Mesodermal cell (in vitro differentiated cells): ENCODE measurements around the gene ASIC2.

Experiments used
- H3K27ac ChIP-seq: 2 replicates; pipeline ENCODE4 v1.7.0; 2013; ENCODE audit warnings: mild to moderate bottlenecking, low read depth, low read length, moderate library complexity; ENCODE audit not compliant: severe bottlenecking
- H3K36me3 ChIP-seq: 2 replicates; pipeline ENCODE4 v1.7.1; 2013; ENCODE audit warnings: mild to moderate bottlenecking, low read length, moderate library complexity; ENCODE audit not compliant: control insufficient read depth, insufficient read depth
- H3K4me1 ChIP-seq: one replicate; pipeline ENCODE4 v1.7.1; 2013; ENCODE audit warnings: mild to moderate bottlenecking, low read length; ENCODE audit not compliant: insufficient read depth, control insufficient read depth, poor library complexity, severe bottlenecking
- H3K4me3 ChIP-seq: 2 replicates; pipeline ENCODE4 v1.7.0; 2013; ENCODE audit warnings: low read length, control low read depth, mild to moderate bottlenecking; ENCODE audit not compliant: insufficient read depth, poor library complexity, severe bottlenecking; ENCODE audit errors: extremely low read depth
- H3K9me3 ChIP-seq: 2 replicates; pipeline ENCODE4 v1.7.1; 2013; ENCODE audit warnings: mild to moderate bottlenecking, low read length, moderate library complexity; ENCODE audit not compliant: control insufficient read depth
- WGBS, 2 experiments: methylation state at CpG; one replicate each; pipeline ENCODE4 v1.1.5; 2013; ENCODE audit warnings: missing lambda C conversion rate in 2 of 2; ENCODE audit not compliant: insufficient coverage in 2 of 2; 5-methylcytosine and 5-hydroxymethylcytosine counted together

ASIC2 gene

DNA sequence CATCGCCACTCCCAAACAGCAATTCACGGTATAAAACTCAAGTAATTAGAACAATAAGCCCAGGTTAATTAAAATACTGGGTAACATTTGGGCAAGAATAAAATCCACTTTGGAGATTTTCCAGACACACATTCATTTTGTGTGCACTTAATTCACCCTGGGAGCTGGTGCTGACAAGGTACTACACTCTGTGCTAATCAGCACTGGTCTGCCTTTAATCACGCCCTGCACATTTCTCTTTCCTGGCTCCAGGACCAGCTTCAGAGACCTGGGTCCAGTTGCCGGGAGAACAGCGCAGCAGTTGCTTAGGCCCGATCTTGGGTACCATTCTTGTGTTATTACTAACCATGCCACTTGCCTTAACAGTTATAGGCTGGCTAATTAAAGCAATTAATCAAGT lies 23.7 kb upstream of the ASIC2 start:
- Histone ChIP-seq H3K36me3 (no peaks in the 10 kb centered on the region), H3K4me3 (no peak overlapping the region), H3K9me3 (no peaks in the 10 kb centered on the region), H3K27ac (no peak overlapping the region), H3K4me1 (no peaks in the 10 kb centered on the region)
- 84 to 94% methylated on average over 4 of the region's 6 CpGs for WGBS, 2 experiments

DNA sequence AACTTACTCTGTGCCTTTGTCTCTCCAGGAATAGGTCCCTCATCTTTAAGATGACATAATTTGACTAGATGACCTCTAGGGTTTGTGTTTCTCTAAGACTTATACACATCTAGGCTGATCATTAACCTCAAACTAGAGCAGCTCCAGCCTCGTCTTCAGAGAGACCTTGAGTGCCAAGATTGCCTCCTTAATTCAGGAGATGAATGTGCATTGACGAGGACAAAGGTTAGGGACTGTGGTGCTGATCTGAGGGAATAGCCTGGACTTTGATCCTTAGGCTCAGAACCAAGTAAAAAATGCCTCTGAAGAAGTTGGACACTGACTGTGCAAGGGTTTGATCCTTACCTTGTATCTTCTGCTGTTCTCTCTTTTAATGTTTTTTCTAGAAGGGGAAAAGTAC lies 17.2 kb upstream of the ASIC2 start:
- H3K4me3 ChIP-seq: no peak overlapping the region
- no peak overlapping the region for H3K27ac ChIP-seq
- H3K9me3 ChIP-seq: no peaks in the 10 kb centered on the region
- no peaks in the 10 kb centered on the region for H3K36me3 ChIP-seq
- WGBS, 2 experiments: 80 to 92% methylated on average over 2 of the region's 2 CpGs
- H3K4me1 ChIP-seq: no peaks in the 10 kb centered on the region

DNA sequence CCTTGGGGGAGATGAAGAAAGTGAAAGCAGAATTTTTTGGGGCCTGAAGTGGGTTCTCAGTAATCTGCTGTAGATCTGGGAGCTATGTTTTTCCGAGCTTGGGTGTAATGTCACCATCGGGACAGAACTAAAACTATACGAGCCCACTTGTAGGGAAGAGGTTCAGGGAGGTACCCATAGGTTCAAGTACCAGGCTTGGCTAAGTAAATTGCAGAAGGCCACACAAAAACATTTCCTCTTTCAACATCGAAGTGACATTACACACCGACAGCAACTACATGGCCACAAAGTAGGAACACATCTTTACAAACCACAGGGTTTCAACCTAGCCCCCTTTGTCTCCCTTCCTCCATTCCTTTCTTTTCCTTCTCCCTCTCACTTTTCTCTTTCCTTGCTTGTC lies 10.2 kb upstream of the ASIC2 start:
- 86 to 99% methylated on average over 3 to 5 of the region's 5 CpGs for WGBS, 2 experiments
- Histone ChIP-seq H3K4me1 (no peaks in the 10 kb centered on the region), H3K36me3 (no peaks in the 10 kb centered on the region), H3K27ac (no peak overlapping the region), H3K4me3 (no peak overlapping the region), H3K9me3 (no peaks in the 10 kb centered on the region)

DNA sequence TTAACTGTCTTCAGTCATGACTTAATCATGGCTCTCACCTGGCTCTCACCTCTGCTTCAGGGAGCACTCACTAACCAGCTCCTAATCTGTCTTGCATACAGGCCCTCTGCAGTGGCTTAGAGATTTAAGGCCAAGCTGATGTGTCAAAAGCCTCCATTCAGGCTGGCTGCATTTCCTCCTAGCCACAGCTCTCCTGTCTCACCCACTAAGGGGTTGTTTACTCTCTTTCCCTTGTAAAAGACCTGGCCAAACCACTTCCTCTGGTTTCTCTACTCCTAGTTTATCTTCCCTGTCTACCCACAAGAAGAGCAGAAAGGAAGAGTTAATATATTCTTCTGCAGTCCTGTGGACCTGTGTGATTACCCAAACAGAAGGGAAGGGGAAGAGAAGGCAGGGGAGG lies 9.3 kb upstream of the ASIC2 start:
- Histone ChIP-seq H3K9me3 (no peaks in the 10 kb centered on the region), H3K4me1 (no peaks in the 10 kb centered on the region), H3K4me3 (no peak overlapping the region), H3K27ac (no peak overlapping the region), H3K36me3 (no peaks in the 10 kb centered on the region)

DNA sequence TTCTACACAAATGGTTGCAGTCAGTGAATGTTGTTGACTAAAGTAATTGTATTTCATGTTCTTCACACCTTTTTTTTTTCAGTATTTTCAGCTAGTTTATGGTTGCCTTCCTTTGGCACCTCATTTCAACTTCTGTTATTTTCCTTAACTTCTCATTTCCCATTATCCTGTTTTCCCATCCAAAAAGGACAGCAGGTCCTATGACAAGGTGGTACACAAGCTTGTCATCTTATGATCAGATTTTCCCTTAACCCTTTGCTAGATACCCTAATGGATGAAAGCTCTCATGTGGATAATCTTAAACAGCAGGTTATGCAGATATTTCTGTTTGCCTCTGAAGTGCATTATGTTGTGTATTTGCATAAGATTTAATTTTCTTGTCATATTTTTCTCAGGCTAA lies 7.1 kb upstream of the ASIC2 start:
- no peaks in the 10 kb centered on the region for H3K9me3 ChIP-seq
- H3K36me3 ChIP-seq: no peaks in the 10 kb centered on the region
- no peak overlapping the region for H3K4me3 ChIP-seq
- no peak overlapping the region for H3K27ac ChIP-seq
- no peaks in the 10 kb centered on the region for H3K4me1 ChIP-seq

DNA sequence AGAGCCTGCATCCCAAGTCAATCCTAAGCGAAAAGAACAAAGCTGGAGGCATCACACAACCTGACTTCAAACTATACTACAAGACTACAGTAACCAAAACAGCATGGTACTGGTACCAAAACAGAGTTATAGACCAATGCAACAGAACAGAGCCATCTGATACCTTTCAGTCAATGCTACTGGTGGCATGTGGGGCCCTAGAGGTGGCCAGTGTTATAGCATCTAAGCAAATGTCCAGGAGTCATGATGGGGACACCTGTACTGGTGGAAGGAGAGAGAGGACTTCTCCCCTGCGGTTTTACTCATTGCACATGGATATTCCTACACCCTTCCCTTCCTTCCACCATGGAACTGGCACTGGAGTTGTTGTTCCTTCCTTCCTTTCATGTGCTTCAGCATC lies 6.0 kb upstream of the ASIC2 start:
- H3K4me3 ChIP-seq: no peak overlapping the region
- H3K36me3 ChIP-seq: no peaks in the 10 kb centered on the region
- no peaks in the 10 kb centered on the region for H3K9me3 ChIP-seq
- WGBS, 2 experiments: 80 to 83% methylated on average over 2 of the region's 2 CpGs
- H3K27ac ChIP-seq: no peak overlapping the region
- H3K4me1 ChIP-seq: no peaks in the 10 kb centered on the region

DNA sequence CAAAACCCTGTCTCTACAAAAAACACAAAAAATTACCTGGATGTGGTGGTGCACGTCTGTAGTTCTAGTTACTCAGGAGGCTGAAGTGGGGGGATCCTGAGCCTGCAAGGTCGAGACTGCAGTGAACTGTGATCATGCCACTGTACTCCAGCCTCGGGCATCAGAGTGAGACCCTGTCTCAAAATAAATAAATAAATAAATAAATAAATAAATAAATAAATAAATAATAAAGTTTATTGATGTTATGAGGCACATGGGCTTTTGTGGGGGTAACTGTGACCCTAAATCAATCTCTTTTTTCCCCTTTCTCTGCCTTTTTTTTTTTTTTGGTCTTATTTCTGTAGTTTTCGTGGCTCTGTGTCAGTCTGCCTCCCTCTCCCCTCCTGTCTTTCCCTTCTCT lies 4.5 kb upstream of the ASIC2 start:
- no CpG with 5 or more reads among the region's 4 CpGs for WGBS, 2 experiments
- Histone ChIP-seq H3K9me3 (no peaks in the 10 kb centered on the region), H3K4me3 (no peak overlapping the region), H3K27ac (no peak overlapping the region), H3K4me1 (no peaks in the 10 kb centered on the region), H3K36me3 (no peaks in the 10 kb centered on the region)

DNA sequence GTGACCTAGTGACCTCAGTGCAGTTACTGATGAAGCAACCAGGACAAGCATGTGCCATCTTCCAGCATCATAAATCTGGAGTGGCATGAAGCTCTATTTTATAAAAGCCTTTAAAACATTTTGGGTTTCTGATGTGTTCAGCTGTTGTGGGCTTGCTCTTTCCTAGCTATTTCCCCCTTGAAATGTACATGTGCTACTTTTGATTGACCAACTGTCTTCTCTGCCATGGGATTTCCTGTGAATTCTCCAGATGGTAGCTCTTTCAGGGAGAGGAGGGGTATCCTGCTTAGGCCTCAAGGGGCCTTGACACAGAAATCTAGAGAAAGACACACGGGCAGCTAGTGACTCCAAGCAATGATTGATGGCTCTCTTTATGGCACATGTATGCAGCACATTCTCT lies 1.9 kb upstream of the ASIC2 start:
- Histone ChIP-seq H3K36me3 (no peaks in the 10 kb centered on the region), H3K9me3 (no peaks in the 10 kb centered on the region), H3K4me3 (no peak overlapping the region), H3K4me1 (no peaks in the 10 kb centered on the region), H3K27ac (no peak overlapping the region)
- WGBS, 2 experiments: 67 to 89% methylated on average over 1 of the region's 1 CpG

DNA sequence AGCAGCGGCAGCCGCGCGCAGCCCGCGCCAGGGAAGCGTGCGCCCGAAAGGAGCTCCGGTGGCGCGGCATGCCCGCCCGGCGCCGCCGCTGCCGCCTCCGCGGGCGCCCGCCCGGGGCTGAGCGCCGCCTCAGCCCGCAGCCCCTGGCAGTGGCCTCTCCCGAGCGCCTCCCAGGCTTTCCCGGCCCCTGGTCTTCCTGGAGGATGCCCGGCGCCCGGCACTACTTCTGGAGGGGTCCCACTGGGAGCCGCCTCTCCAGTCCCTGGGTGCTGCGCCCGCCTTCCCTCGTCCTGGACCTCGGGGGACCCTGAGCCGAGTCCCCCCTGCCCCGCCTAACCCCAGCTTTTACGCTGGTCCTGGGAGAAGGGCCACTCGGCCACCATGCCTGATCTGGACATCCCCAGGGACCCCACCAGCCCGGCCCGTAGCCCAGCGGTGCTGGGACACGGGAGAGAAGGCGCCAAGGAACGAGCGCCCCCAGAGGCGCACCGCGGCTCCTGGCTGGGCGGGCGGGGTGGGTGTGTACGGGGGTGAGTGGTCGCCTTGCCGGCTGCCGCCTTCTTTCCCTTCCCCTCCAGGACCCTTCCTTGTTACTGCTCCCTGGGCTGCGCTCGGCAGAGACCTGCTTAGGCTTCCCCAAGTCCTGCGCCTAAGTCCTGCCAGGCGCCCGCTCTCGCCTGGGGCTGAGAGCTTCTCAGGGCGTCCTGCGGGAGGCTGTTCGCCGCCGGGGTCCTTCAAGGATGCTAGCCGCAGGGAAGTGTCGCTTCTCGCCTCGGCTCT lies 704 bp downstream of the ASIC2 start:
- no peak overlapping the region for H3K27ac ChIP-seq
- H3K4me1 ChIP-seq: no peaks in the 10 kb centered on the region
- WGBS, 2 experiments: 1% methylated on average over 49 to 53 of the region's 72 CpGs
- peak overlapping the region; percentile 45 for H3K4me3 ChIP-seq
- H3K36me3 ChIP-seq: no peaks in the 10 kb centered on the region
- no peaks in the 10 kb centered on the region for H3K9me3 ChIP-seq

DNA sequence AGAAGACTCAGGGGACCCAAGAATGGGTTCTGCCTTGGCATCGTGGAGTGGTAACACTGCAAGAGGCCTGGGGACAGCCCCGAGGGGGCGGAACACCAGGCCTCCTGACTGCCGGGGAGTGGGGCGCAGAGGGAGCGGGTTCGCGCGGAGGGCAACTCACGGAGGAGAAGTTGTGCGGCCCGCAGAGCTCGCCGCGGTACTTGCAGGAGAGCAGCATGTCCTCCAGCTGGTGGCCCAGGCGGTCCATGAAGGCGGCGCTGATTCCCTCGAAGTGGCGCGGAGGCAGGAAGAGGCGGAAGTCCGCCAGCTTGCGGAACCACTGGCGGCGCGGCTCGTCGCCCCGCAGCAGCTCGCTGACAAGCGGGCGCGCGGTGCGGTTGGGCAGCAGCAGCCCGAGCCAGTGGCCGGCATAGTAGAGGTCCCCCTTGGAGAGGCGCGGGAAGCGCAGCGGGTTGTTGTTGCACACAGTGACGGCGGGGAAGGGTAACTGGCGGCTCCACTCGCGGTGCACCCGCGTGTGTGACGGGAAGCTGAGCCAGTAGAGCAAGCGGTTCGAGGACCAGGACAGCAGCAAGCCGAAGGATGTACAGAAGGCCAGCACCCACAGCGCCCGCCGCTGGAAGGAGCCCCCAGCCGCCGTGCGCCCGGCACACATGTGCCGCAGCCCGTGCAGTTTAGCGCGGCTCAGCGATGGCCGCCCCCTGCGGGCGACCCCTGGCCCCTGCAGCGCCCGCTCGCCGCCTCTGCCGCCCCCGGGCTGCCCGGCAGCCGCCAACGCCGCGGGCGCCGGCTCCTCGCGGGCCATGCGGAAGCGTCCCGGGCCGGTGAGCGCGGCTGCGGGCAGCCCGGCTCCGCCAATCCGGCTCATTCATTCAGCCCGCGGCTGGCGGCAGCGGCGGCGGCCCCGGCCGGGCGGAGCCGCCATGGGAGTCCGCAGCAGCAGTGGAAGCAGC lies 1.6 kb downstream of the ASIC2 start:
- Histone ChIP-seq H3K36me3 (no peaks in the 10 kb centered on the region), H3K4me3 (peak overlapping the region; percentile 45), H3K9me3 (no peaks in the 10 kb centered on the region), H3K27ac (no peak overlapping the region), H3K4me1 (no peaks in the 10 kb centered on the region)
- 3% methylated on average over 68 to 92 of the region's 104 CpGs for WGBS, 2 experiments

DNA sequence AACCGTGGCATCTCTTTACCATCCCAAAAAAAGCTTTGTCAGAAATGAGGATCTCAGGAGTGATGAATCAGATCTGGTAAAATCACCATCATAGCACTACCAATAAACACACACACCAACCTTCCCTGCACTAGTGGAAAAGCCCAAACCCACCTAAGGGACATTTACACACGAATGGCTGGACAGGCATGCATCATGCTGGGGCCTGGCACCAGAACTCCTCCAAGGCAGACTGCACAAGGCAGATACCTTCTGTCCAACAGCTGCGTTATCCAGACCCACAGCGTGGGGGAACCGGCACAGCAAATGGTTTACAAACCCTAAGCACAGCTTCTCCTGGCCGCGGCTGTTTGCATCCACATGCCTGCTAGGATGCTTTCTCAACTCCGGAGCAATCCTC lies 2.8 kb downstream of the ASIC2 start:
- H3K27ac ChIP-seq: no peak overlapping the region
- no peaks in the 10 kb centered on the region for H3K4me1 ChIP-seq
- no peaks in the 10 kb centered on the region for H3K9me3 ChIP-seq
- 91 to 95% methylated on average over 8 of the region's 8 CpGs for WGBS, 2 experiments
- H3K36me3 ChIP-seq: no peaks in the 10 kb centered on the region
- no peak overlapping the region for H3K4me3 ChIP-seq
